H9 (cell line): Measurements from ENCODE around the gene TSGA10IP. TPM values are rescaled to one million over a fixed set of nuclear protein-coding genes. Genes with fewer than 3 reads are reported as not detected.
A peak's percentile ranks its signal among the peaks of the same experiment; 100 is the strongest.

Experiments used
- DNase-seq: peaks from one replicate; pipeline ENCODE4 v3.0.0-alpha.2; 2017
- H2AFZ ChIP-seq: one replicate; pipeline ENCODE4 v1.6.1; 2013; ENCODE audit warnings: mild to moderate bottlenecking, low read length, control low read depth, moderate library complexity
- H2AK5ac ChIP-seq: 2 replicates; pipeline ENCODE4 v1.6.1; 2013; ENCODE audit warnings: low read length, control low read depth, mixed read lengths; ENCODE audit not compliant: insufficient read length
- H2BK120ac ChIP-seq: one replicate; pipeline ENCODE4 v1.6.1; 2013; ENCODE audit warnings: low read depth, mild to moderate bottlenecking, low read length, control low read depth, inconsistent platforms; ENCODE audit not compliant: poor library complexity, severe bottlenecking
- H2BK12ac ChIP-seq: 2 replicates; pipeline ENCODE4 v1.6.1; 2013; ENCODE audit warnings: low read length, control low read depth, mixed read lengths, low read depth; ENCODE audit not compliant: insufficient read length
- H2BK15ac ChIP-seq: 2 replicates; pipeline ENCODE4 v1.6.1; 2013; ENCODE audit warnings: low read depth, low read length, control low read depth
- H2BK20ac ChIP-seq: one replicate; pipeline ENCODE4 v1.6.1; 2013; ENCODE audit warnings: low read depth, mild to moderate bottlenecking, low read length, control low read depth, inconsistent platforms; ENCODE audit not compliant: poor library complexity, severe bottlenecking
- H2BK5ac ChIP-seq: 2 replicates; pipeline ENCODE4 v1.6.1; 2013; ENCODE audit warnings: low read length, control low read depth, mixed read lengths; ENCODE audit not compliant: insufficient read length
- H3K14ac ChIP-seq: 2 replicates; pipeline ENCODE4 v1.6.1; 2013; ENCODE audit warnings: low read length, control low read depth; ENCODE audit not compliant: insufficient read depth
- H3K18ac ChIP-seq: 2 replicates; pipeline ENCODE4 v1.6.1; 2013; ENCODE audit warnings: low read depth, mild to moderate bottlenecking, mixed read lengths, low read length, control low read depth; ENCODE audit not compliant: insufficient read length
- H3K23ac ChIP-seq: 2 replicates; pipeline ENCODE4 v1.6.1; 2013; ENCODE audit warnings: low read length, control low read depth, mixed read lengths, low read depth; ENCODE audit not compliant: insufficient read length
- H3K23me2 ChIP-seq: 2 replicates; pipeline ENCODE4 v1.6.1; 2013; ENCODE audit warnings: low read depth, mild to moderate bottlenecking, mixed read lengths, low read length, control low read depth; ENCODE audit not compliant: insufficient read length, poor library complexity, severe bottlenecking
- H3K27ac ChIP-seq: 2 replicates; pipeline ENCODE4 v1.5.1; 2013; ENCODE audit warnings: low read length, control low read depth, mixed read lengths, low read depth; ENCODE audit not compliant: insufficient read length
- H3K27me3 ChIP-seq: 2 replicates; pipeline ENCODE4 v1.6.1; 2013; ENCODE audit warnings: low read length, control low read depth, inconsistent platforms; ENCODE audit not compliant: insufficient read depth
- H3K4ac ChIP-seq: 2 replicates; pipeline ENCODE4 v1.6.1; 2013; ENCODE audit warnings: low read depth, mild to moderate bottlenecking, control low read depth, inconsistent platforms, low read length, moderate library complexity
- H3K4me1 ChIP-seq: 2 replicates; pipeline ENCODE4 v1.6.1; 2013; ENCODE audit warnings: low read length, control low read depth, inconsistent platforms; ENCODE audit not compliant: insufficient read depth
- H3K4me2 ChIP-seq: 2 replicates; pipeline ENCODE4 v1.6.1; 2013; ENCODE audit warnings: low read length, control low read depth, mixed read lengths; ENCODE audit not compliant: insufficient read length, insufficient read depth
- H3K56ac ChIP-seq: 2 replicates; pipeline ENCODE4 v1.6.1; 2013; ENCODE audit warnings: low read depth, mild to moderate bottlenecking, mixed read lengths, low read length, control low read depth; ENCODE audit not compliant: insufficient read length
- H3K79me1 ChIP-seq: 2 replicates; pipeline ENCODE4 v1.6.1; 2013; ENCODE audit warnings: low read depth, mild to moderate bottlenecking, moderate library complexity, low read length, control low read depth, inconsistent platforms; ENCODE audit not compliant: insufficient read depth, poor library complexity, severe bottlenecking
- H3K79me2 ChIP-seq: 2 replicates; pipeline ENCODE4 v1.6.1; 2013; ENCODE audit warnings: low read length, control low read depth, inconsistent platforms; ENCODE audit not compliant: insufficient read depth
- H3K9ac ChIP-seq: 2 replicates; pipeline ENCODE4 v1.6.1; 2013; ENCODE audit warnings: low read length, control low read depth, mixed read lengths; ENCODE audit not compliant: insufficient read length; ENCODE audit errors: extremely low read depth
- H3K9me3 ChIP-seq: one replicate; pipeline ENCODE4 v1.6.1; 2013; ENCODE audit warnings: low read depth, low read length, inconsistent platforms; ENCODE audit not compliant: control insufficient read depth
- H3T11ph ChIP-seq: one replicate; pipeline ENCODE4 v1.6.1; 2013; ENCODE audit warnings: mild to moderate bottlenecking, low read length, control low read depth, inconsistent platforms
- H4K20me1 ChIP-seq: one replicate; pipeline ENCODE4 v1.6.1; 2013; ENCODE audit not compliant: control insufficient read depth, insufficient read length, insufficient read depth
- H4K5ac ChIP-seq: 2 replicates; pipeline ENCODE4 v1.6.1; 2013; ENCODE audit warnings: low read depth, mild to moderate bottlenecking, mixed read lengths, low read length, control low read depth; ENCODE audit not compliant: insufficient read length
- H4K8ac ChIP-seq: replicated peaks from 2 replicates; pipeline ENCODE4 v1.6.1; 2013; ENCODE audit warnings: low read length, control low read depth, mixed read lengths, low read depth; ENCODE audit not compliant: insufficient read length
- H4K91ac ChIP-seq: 2 replicates; pipeline ENCODE4 v1.6.1; 2013; ENCODE audit warnings: low read depth, mild to moderate bottlenecking, moderate library complexity, mixed read lengths, low read length, control low read depth; ENCODE audit not compliant: insufficient read length
- H3K27ac Mint-ChIP-seq, 3 experiments: 2 replicates in 2 of 3; 3 replicates in 1 of 3; pipeline ENCODE4 v1.8.0; 2020 to 2021; ENCODE audit warnings: mixed read lengths in 3 of 3, mild to moderate bottlenecking in 1 of 3, moderate library complexity in 1 of 3
- H3K27me3 Mint-ChIP-seq: 2 replicates; pipeline ENCODE4 v1.8.0; 2021; ENCODE audit warnings: low read depth, mild to moderate bottlenecking, moderate library complexity, mixed read lengths
- H3K36me3 Mint-ChIP-seq, 3 experiments: 2 replicates in 2 of 3; 3 replicates in 1 of 3; pipeline ENCODE4 v1.8.0; 2020 to 2021; ENCODE audit warnings: low read depth in 3 of 3, mixed read lengths in 3 of 3; ENCODE audit not compliant: insufficient read depth in 1 of 3
- H3K4me1 Mint-ChIP-seq, 2 experiments: 2 replicates each; pipeline ENCODE4 v1.8.0; 2020; ENCODE audit warnings: mixed read lengths in 2 of 2
- H3K4me3 Mint-ChIP-seq, 2 experiments: 2 replicates in 1 of 2; 3 replicates in 1 of 2; pipeline ENCODE4 v1.8.0; 2020 to 2021; ENCODE audit warnings: mild to moderate bottlenecking in 2 of 2, mixed read lengths in 2 of 2, moderate library complexity in 1 of 2
- H3K9me3 Mint-ChIP-seq, 2 experiments: 2 replicates in 1 of 2; 3 replicates in 1 of 2; pipeline ENCODE4 v1.8.0; 2020; ENCODE audit warnings: mild to moderate bottlenecking in 2 of 2, mixed read lengths in 2 of 2, moderate library complexity in 1 of 2
- CTCF ChIP-seq: fragments of 200-600 bp; sonication (generic); conservative IDR thresholded peaks from 3 replicates; pipeline ENCODE4 v1.8.0; 2021; ENCODE audit warnings: antibody characterized with exemption, mild to moderate bottlenecking
- WGBS: extraction: QIAGEN DNeasy Blood & Tissue Kit; methylation state at CpG from one replicate; pipeline ENCODE4 v1.1.7; 2013; ENCODE audit warnings: missing lambda C conversion rate, low lambda C conversion rate, mixed read lengths; ENCODE audit not compliant: insufficient read length; ENCODE audit errors: extremely low coverage; 5-methylcytosine and 5-hydroxymethylcytosine counted together
- total RNA-seq: library from RNA; stranded (reverse); gene quantifications from 2 replicates; pipeline ENCODE4 v1.2.1, GENCODE V29; 2021

The TSGA10IP gene
- total RNA-seq, 1 experiment from 2014 or later: 2.2 TPM

DNA sequence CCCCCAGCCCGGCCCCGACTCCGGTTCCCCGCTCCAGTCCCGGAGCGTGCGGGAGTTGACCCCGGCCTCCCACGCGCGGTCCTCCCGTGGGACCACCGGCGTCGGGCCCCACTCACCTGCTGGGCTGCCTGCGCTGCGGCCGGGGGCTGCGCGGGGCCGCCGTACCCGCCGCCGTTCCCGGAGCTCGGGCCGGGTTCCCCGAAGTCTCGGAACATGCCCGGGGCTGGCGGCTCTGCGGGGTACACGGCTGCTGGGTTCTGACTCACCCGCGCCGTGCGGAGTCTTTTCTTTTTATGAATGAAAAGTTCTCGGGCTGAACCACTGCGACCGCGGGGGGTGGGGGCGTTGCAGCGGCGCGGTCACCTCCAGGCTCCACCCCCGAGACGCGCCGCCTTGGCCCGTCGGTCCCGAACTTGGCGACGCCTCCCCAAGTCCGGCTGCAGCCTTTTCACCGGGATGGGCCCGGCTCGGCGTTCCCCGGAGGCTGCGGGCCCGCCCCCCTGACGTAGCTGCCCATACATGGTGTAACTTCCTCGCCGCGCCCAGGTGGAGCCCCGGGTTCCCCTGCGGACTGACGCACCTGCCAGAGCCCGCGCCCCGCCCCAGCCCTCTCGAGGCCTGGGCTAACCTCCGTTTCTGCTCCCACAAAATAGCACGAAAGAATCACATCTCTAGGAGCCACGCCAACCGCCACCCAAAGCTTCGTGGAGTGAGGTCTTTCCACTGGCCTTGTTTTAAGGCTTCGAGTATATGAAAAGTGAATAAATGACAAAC, 45.0 kb upstream of the TSGA10IP start, which contains the start of gene FOSL1:
TSS of gene FOSL1 (minus strand) at position 264 of the 774 bp plus-strand sequence. CDS start at position 215, 49 bp downstream.
- H3K27me3 Mint-ChIP-seq: peaks cover 75% of the 10 kb centered on the region
- no peak for TF ChIP-seq CTCF
- no peaks in the 10 kb centered on the region for H3K79me2 ChIP-seq

More for the DNA sequence above, 45.0 kb upstream of the TSGA10IP start, which contains the start of gene FOSL1:
- DNase-seq: peak; percentile 99
- Histone ChIP-seq H2AFZ (no peak within 1 kb of the TSS), H2BK20ac (no peak within 1 kb of the TSS), H2BK12ac (no peak within 1 kb of the TSS), H3K23me2 (peaks cover 9% of the 10 kb centered on the region), H3K9ac (no peak within 1 kb of the TSS), H4K91ac (no peak within 1 kb of the TSS), H2BK120ac (no peak within 1 kb of the TSS), H4K8ac (no peak within 1 kb of the TSS), H3K27me3 (peaks cover 17% of the 10 kb centered on the region; the same call in 1 of the 2 replicates), H3T11ph (no peak within 1 kb of the TSS), H4K20me1 (no peaks in the 10 kb centered on the region), H3K56ac (no peak within 1 kb of the TSS), H3K79me1 (no peaks in the 10 kb centered on the region), H4K5ac (no peak within 1 kb of the TSS), H3K9me3 (no peaks in the 10 kb centered on the region), H3K18ac (peak within 1 kb of the TSS; percentile 65), H2BK15ac (no peak within 1 kb of the TSS), H3K4me2 (peak within 1 kb of the TSS; percentile 86), H2BK5ac (no peak within 1 kb of the TSS), H3K4ac (no peak within 1 kb of the TSS), H3K23ac (no peak within 1 kb of the TSS), H3K27ac (no peak within 1 kb of the TSS), H3K14ac (peak within 1 kb of the TSS; percentile 62; the same call in 1 of the 2 replicates), H2AK5ac (no peak within 1 kb of the TSS), H3K4me1 (no peaks in the 10 kb centered on the region)
- H3K9me3 Mint-ChIP-seq: no peaks in the 10 kb centered on the region; a peak in 1 of 5 replicates
- peaks cover 14 to 17% of the 10 kb centered on the region in 2 experiments for H3K4me1 Mint-ChIP-seq
- 0 out of 7 replicates have a peak within 1 kb of the TSS, but pooled peaks of 1 of the 3 experiments have one; percentile 14 for H3K27ac Mint-ChIP-seq
- WGBS: no CpG with 5 or more reads among the region's 80 CpGs
- peak within 1 kb of the TSS; percentile 78 to 80 for H3K4me3 Mint-ChIP-seq
- H3K36me3 Mint-ChIP-seq: peaks cover 0 to 20% (median 0%) of the 10 kb centered on the region in 3 experiments; a peak in 2 of 7 replicates
